ENCODE measurements around the gene KMT2B.

DNA sequence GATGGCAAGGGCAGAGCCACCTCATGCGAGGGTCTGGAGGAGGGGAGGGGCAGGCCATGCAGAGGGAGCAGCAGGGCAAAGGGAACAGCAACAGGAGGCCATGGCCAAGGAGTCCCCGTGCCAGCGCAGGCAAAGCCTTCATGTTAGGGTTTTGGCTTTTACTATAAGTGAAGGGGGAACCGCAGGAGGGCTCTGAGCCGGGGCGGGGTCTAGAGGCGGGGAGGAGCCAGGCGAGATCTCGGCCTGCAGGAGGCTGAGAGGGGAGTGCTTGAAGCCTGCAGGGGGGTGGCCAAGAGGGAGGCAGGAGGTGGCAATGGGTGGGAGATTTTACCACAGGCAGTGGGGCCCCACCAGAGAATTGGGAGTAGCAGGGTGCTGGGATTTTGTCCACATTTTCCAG is 63.8 kb downstream of the KMT2B start:
- TF ChIP-seq, protein P1, sequence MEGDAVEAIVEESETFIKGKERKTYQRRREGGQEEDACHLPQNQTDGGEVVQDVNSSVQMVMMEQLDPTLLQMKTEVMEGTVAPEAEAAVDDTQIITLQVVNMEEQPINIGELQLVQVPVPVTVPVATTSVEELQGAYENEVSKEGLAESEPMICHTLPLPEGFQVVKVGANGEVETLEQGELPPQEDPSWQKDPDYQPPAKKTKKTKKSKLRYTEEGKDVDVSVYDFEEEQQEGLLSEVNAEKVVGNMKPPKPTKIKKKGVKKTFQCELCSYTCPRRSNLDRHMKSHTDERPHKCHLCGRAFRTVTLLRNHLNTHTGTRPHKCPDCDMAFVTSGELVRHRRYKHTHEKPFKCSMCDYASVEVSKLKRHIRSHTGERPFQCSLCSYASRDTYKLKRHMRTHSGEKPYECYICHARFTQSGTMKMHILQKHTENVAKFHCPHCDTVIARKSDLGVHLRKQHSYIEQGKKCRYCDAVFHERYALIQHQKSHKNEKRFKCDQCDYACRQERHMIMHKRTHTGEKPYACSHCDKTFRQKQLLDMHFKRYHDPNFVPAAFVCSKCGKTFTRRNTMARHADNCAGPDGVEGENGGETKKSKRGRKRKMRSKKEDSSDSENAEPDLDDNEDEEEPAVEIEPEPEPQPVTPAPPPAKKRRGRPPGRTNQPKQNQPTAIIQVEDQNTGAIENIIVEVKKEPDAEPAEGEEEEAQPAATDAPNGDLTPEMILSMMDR (IDR thresholded peaks at IDR 0.05) = no peak
- TF ChIP-seq POLR2AphosphoS5 (IDR thresholded peaks at IDR 0.05) = no peak
- no peak for TF ChIP-seq POLR2A (IDR thresholded peaks at IDR 0.05)
